Vagina (tissue), 2 donors: ENCODE measurements around the gene MAN2B2. TPM values are rescaled to one million over a fixed set of nuclear protein-coding genes. Genes with fewer than 3 reads are reported as not detected.

ENCODE experiments used
- DNase-seq, 2 donors: peaks; one replicate each; pipeline ENCODE4 v3.0.0-alpha.2; 2017; ENCODE audit errors: extremely low spot score in 2 of 2
- H3K27ac ChIP-seq: fragments of 200-600 bp; sonication (generic); one replicate; pipeline ENCODE4 v1.5.1; 2019
- H3K27me3 ChIP-seq: fragments of 200-600 bp; sonication (generic); one replicate; pipeline ENCODE4 v1.5.1; 2019
- H3K36me3 ChIP-seq, 2 donors: fragments of 200-600 bp; sonication (generic); one replicate each; pipeline ENCODE4 v1.5.1; 2017 to 2019
- H3K4me1 ChIP-seq: fragments of 200-600 bp; sonication (generic); one replicate; pipeline ENCODE4 v1.5.1; 2019
- H3K4me3 ChIP-seq, 2 donors: fragments of 200-600 bp; sonication (generic); 1 replicate in 1 of 2; 2 replicates in 1 of 2; pipeline ENCODE4 v1.5.1; 2016 to 2019
- H3K9me3 ChIP-seq: fragments of 200-600 bp; sonication (generic); one replicate; pipeline ENCODE4 v1.5.1; 2019
- CTCF ChIP-seq, 3 experiments: fragments of 450-650 bp in 2 of 3; fragments of 200-600 bp in 1 of 3; sonication (generic) in 1 of 3; IDR thresholded peaks; one replicate each; pipeline ENCODE4 v1.5.1; 2017 to 2019; ENCODE audit warnings: antibody characterized with exemption in 3 of 3, mild to moderate bottlenecking in 2 of 3, moderate library complexity in 2 of 3
- POLR2A ChIP-seq, 2 donors: fragments of 450-650 bp; IDR thresholded peaks; one replicate each; pipeline ENCODE4 v1.6.1; 2017; ENCODE audit warnings: antibody characterized with exemption in 2 of 2, mild to moderate bottlenecking in 2 of 2, moderate library complexity in 2 of 2
- POLR2AphosphoS5 ChIP-seq, 2 donors: sonication (generic); formaldehyde crosslinking; IDR thresholded peaks; one replicate each; pipeline ENCODE4 v1.9.0; 2017; ENCODE audit warnings: antibody characterized with exemption in 2 of 2, mild to moderate bottlenecking in 2 of 2, low read depth in 1 of 2; ENCODE audit not compliant: insufficient read depth in 1 of 2
- intact Hi-C: fragments of 100-400 bp; cut with DNase I; formaldehyde crosslinking; loops from one replicate; pipeline ENCODE4 v1.15.1; 2023
- total RNA-seq: library from RNA; depleted of rRNA; stranded (reverse); fragments of >200 nt; gene quantifications from one replicate; pipeline ENCODE4 v1.2.3, GENCODE V29; 2016

Gene MAN2B2
- total RNA-seq, 1 donor from 2014 or later: 26.3 TPM

DNA sequence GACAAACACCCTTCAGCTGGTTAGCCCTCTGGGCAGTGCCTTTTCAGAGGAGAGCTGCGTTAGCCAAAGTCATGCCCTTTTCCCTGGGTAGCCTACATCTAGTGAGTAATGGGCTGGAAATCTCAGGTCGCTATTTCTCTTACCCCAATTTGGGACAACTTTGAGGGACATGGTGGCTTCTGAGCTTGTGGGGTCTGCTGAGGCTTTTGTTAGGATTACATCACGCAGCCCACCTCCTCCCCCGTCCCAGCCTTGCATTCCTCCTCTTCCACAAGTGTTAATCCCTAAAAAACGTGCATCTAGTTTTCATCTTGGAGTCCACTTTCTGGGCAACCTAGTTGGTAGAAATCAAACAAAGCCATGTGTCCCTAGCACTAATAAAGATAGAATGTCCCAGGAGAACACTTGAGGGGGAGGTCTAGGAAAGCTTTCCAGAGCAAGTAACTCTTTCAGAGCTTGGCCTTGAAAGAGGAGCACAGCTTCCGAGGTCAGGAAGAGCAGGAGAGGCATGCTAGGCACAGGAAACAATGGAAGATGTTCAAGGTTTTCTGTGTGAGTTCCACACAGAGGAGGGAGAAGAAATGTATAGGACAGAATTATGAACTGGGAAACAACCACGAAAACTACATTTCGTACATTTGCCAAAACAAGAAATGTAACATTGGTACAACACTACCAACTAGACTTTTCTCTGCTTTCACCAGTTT is 68.3 kb downstream of the MAN2B2 start:
- Histone ChIP-seq H3K27me3 (no peaks in the 10 kb centered on the region), H3K27ac (no peak overlapping the region), H3K36me3 (peaks cover 0 to 22% of the 10 kb centered on the region in 2 donors), H3K4me1 (peaks cover 31% of the 10 kb centered on the region), H3K4me3 (no peak overlapping the region), H3K9me3 (no peaks in the 10 kb centered on the region)
- intact Hi-C loops: no loop called here
- DNase-seq: no peak
- TF ChIP-seq CTCF (IDR thresholded peaks at IDR 0.05) (no peak), POLR2AphosphoS5 (IDR thresholded peaks at IDR 0.05; ENCODE audit: insufficient read depth in 1 of 2, low read depth in 1 of 2) (no peak), POLR2A (IDR thresholded peaks at IDR 0.05) (no peak)

GRCh38 chr4:6644792-6645530 is 70.0 kb downstream of the MAN2B2 start:
- Histone ChIP-seq H3K27me3 (no peaks in the 10 kb centered on the region), H3K36me3 (peaks cover 0 to 22% of the 10 kb centered on the region in 2 donors), H3K9me3 (no peaks in the 10 kb centered on the region), H3K27ac (no peak overlapping the region), H3K4me3 (no peak overlapping the region), H3K4me1 (peaks cover 20% of the 10 kb centered on the region)
- no peak for DNase-seq
- TF ChIP-seq CTCF (IDR thresholded peaks at IDR 0.05): no peak
- TF ChIP-seq POLR2A (IDR thresholded peaks at IDR 0.05): no peak
- no peak for TF ChIP-seq POLR2AphosphoS5 (IDR thresholded peaks at IDR 0.05; ENCODE audit: insufficient read depth in 1 of 2, low read depth in 1 of 2)
- intact Hi-C loops: no loop called here

GRCh38 chr4:6647169-6647568 is 72.2 kb downstream of the MAN2B2 start:
- no peak for DNase-seq
- TF ChIP-seq POLR2A (IDR thresholded peaks at IDR 0.05) (no peak), POLR2AphosphoS5 (IDR thresholded peaks at IDR 0.05; ENCODE audit: insufficient read depth in 1 of 2, low read depth in 1 of 2) (no peak), CTCF (IDR thresholded peaks at IDR 0.05) (no peak)
- intact Hi-C loops: no loop called here
- H3K4me1 ChIP-seq: peaks cover 9% of the 10 kb centered on the region
- no peak overlapping the region for H3K4me3 ChIP-seq
- peaks cover 0 to 17% of the 10 kb centered on the region in 2 donors for H3K36me3 ChIP-seq
- no peaks in the 10 kb centered on the region for H3K27me3 ChIP-seq
- no peaks in the 10 kb centered on the region for H3K9me3 ChIP-seq
- H3K27ac ChIP-seq: no peak overlapping the region

DNA sequence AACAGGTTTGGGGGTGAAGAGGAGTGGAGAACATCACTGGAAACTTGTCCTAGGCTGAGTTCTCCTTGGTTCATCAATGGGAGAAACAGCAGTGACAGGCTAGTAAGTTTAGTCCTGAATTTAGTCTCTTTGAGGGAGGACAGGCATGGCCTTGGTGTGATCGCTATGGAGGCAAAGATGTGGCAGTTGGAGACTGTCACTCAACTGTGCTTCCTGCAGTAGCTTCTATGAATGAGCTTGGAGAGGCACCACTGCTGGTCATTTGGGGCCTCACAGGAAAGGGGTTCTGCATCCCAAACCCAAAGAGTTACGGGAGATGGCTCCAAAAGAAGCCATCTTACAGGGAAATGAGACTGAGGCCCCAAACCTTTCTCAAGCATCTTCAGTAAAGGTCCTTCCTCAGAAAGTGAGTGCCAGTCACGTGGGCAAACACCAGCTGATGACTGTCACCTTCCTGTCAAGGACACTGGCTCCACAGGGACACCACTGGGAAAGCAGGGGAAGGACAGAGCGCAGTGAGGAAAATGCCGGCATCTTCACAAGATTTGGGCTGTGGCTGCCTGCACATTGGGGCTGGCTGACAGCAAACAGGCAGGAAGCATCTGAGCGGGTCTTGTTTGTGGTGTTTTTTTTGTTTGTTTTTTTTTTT is 72.7 kb downstream of the MAN2B2 start:
- H3K4me3 ChIP-seq: no peak overlapping the region
- H3K27ac ChIP-seq: no peak overlapping the region
- TF ChIP-seq CTCF (IDR thresholded peaks at IDR 0.05) (no peak), POLR2A (IDR thresholded peaks at IDR 0.05) (no peak), POLR2AphosphoS5 (IDR thresholded peaks at IDR 0.05; ENCODE audit: insufficient read depth in 1 of 2, low read depth in 1 of 2) (no peak)
- DNase-seq: no peak
- H3K36me3 ChIP-seq: peaks cover 0 to 11% of the 10 kb centered on the region in 2 donors
- H3K27me3 ChIP-seq: no peaks in the 10 kb centered on the region
- no peaks in the 10 kb centered on the region for H3K9me3 ChIP-seq
- intact Hi-C loops: no loop called here
- H3K4me1 ChIP-seq: peaks cover 4% of the 10 kb centered on the region
